Smooth muscle cell (in vitro differentiated cells): Measurements from ENCODE around the gene RAPGEF5. TPM values are rescaled to one million over a fixed set of nuclear protein-coding genes. Genes with fewer than 3 reads are reported as not detected.

Experiments
- DNase-seq: peaks from one replicate; lab custom pipeline; 2025; ENCODE audit not compliant: unreplicated experiment; lab: John Stamatoyannopoulos, UW
- H2AFZ ChIP-seq: fragments of 200-600 bp; sonication (generic); 2 replicates; pipeline ENCODE4 v1.6.0; 2016; ENCODE audit warnings: antibody characterized with exemption, low read depth, mild to moderate bottlenecking
- H3F3A ChIP-seq: fragments of 200-600 bp; sonication (generic); 2 replicates; pipeline ENCODE4 v1.6.0; 2017; ENCODE audit warnings: antibody characterized with exemption, low read depth
- H3K27ac ChIP-seq: fragments of 200-600 bp; sonication (generic); 2 replicates; pipeline ENCODE4 v1.5.1; 2016; ENCODE audit warnings: low read depth, mild to moderate bottlenecking
- H3K27me3 ChIP-seq: fragments of 200-600 bp; sonication (generic); 2 replicates; pipeline ENCODE4 v1.6.1; 2016; ENCODE audit warnings: low read depth, mild to moderate bottlenecking
- H3K36me3 ChIP-seq: fragments of 200-600 bp; sonication (generic); 2 replicates; pipeline ENCODE4 v1.5.1; 2016; ENCODE audit warnings: low read depth
- H3K4me1 ChIP-seq: fragments of 200-600 bp; sonication (generic); 2 replicates; pipeline ENCODE4 v1.5.1; 2016; ENCODE audit warnings: low read depth
- H3K4me2 ChIP-seq: fragments of 200-600 bp; sonication (generic); 2 replicates; pipeline ENCODE4 v1.6.0; 2016; ENCODE audit warnings: mild to moderate bottlenecking
- H3K4me3 ChIP-seq: fragments of 200-600 bp; sonication (generic); 2 replicates; pipeline ENCODE4 v1.5.1; 2016; ENCODE audit warnings: mild to moderate bottlenecking
- H3K79me2 ChIP-seq: fragments of 200-600 bp; sonication (generic); 2 replicates; pipeline ENCODE4 v1.6.0; 2016; ENCODE audit warnings: low read depth, mild to moderate bottlenecking
- H3K9ac ChIP-seq: fragments of 200-600 bp; sonication (generic); 2 replicates; pipeline ENCODE4 v1.6.0; 2016; ENCODE audit warnings: low read depth
- H3K9me3 ChIP-seq: fragments of 200-600 bp; sonication (generic); replicated peaks from 2 replicates; pipeline ENCODE4 v1.5.1; 2016; ENCODE audit warnings: low read depth
- H4K20me1 ChIP-seq: fragments of 200-600 bp; sonication (generic); 2 replicates; pipeline ENCODE4 v1.6.0; 2016; ENCODE audit warnings: low read depth
- WGBS: methylation state at CpG from one replicate; pipeline ENCODE4 v1.1.7; 2016; ENCODE audit warnings: low lambda C conversion rate; 5-methylcytosine and 5-hydroxymethylcytosine counted together
- polyA plus RNA-seq: library from polyadenylated mRNA; unstranded; fragments of >200 nt; fragmentation: Nextera tagmentation; extraction: Ambion mirVana; gene quantifications from 2 replicates; pipeline ENCODE4 v1.2.1, GENCODE V29; 2016
- total RNA-seq: library from RNA; depleted of rRNA; stranded (reverse); fragments of >200 nt; gene quantifications from 2 replicates; pipeline ENCODE4 v1.2.3, GENCODE V29; 2014
- TF ChIP-seq, protein P1 (sequence below): fragments of 200-600 bp; sonication (generic); IDR thresholded peaks from 2 replicates; pipeline ENCODE4 v1.5.1; 2017; ENCODE audit warnings: borderline replicate concordance, mild to moderate bottlenecking, antibody characterized with exemption; ENCODE audit not compliant: insufficient read depth, poor library complexity, severe bottlenecking

RAPGEF5 gene
- total and polyA plus RNA-seq, 2 experiments from 2014 or later = 11.4 TPM; not detected in 1

DNA sequence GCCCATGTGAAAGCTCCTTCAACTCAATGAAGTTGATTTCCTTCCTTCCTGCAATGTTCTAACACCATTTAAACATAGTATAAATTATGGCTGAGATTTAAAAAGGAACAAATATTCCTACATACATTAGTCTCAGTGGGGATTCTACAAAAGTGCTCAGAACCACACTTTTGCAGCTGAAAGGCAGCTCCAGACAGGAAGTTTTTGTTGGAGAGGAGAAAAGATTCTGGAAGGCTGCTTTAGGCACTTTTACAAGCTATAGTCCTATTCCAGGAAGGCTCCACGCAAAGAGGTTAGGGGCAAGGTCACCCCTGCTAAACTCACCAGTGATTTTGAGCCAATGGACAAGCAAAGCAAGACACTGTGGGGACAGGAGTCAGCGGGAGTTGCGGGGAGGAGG is 232.0 kb downstream of the RAPGEF5 start:
- WGBS = 80% methylated on average over 3 of the region's 3 CpGs
- Histone ChIP-seq H3K79me2 (no peaks in the 10 kb centered on the region), H3F3A (no peaks in the 10 kb centered on the region), H3K36me3 (no peaks in the 10 kb centered on the region), H3K9me3 (no peaks in the 10 kb centered on the region), H4K20me1 (no peaks in the 10 kb centered on the region), H3K4me2 (no peak overlapping the region), H3K27ac (no peak overlapping the region), H3K9ac (no peak overlapping the region), H3K27me3 (no peaks in the 10 kb centered on the region), H2AFZ (no peak overlapping the region), H3K4me1 (peaks cover 7% of the 10 kb centered on the region), H3K4me3 (no peak overlapping the region)
- DNase-seq = no peak
- TF ChIP-seq, protein P1, sequence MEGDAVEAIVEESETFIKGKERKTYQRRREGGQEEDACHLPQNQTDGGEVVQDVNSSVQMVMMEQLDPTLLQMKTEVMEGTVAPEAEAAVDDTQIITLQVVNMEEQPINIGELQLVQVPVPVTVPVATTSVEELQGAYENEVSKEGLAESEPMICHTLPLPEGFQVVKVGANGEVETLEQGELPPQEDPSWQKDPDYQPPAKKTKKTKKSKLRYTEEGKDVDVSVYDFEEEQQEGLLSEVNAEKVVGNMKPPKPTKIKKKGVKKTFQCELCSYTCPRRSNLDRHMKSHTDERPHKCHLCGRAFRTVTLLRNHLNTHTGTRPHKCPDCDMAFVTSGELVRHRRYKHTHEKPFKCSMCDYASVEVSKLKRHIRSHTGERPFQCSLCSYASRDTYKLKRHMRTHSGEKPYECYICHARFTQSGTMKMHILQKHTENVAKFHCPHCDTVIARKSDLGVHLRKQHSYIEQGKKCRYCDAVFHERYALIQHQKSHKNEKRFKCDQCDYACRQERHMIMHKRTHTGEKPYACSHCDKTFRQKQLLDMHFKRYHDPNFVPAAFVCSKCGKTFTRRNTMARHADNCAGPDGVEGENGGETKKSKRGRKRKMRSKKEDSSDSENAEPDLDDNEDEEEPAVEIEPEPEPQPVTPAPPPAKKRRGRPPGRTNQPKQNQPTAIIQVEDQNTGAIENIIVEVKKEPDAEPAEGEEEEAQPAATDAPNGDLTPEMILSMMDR = no peak

DNA sequence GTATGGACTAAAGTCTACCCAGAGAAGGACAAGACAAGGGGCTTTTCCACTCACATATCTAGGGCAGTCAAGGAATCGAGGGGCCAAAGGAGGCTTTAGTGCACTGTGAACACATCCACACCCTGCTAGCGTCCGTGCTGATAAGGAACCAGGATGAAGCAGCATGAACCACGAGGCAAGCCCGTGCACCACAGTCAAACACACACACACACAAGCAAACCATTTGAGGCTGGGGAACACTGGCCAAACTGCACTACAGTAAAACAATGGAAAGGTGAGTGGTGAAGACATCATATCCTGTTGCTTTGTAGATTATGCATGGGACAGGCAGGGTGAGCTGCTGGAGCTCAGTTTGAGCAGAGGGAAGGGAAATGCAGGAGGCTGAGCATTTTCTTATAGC is 233.8 kb downstream of the RAPGEF5 start:
- Histone ChIP-seq H3K27me3 (no peaks in the 10 kb centered on the region), H3K9ac (no peak overlapping the region), H3K27ac (no peak overlapping the region), H3K9me3 (no peaks in the 10 kb centered on the region), H3F3A (no peaks in the 10 kb centered on the region), H3K79me2 (no peaks in the 10 kb centered on the region), H3K4me3 (no peak overlapping the region), H3K36me3 (no peaks in the 10 kb centered on the region), H3K4me1 (no peaks in the 10 kb centered on the region), H2AFZ (no peak overlapping the region), H3K4me2 (no peak overlapping the region), H4K20me1 (no peaks in the 10 kb centered on the region)
- 57% methylated on average over 5 of the region's 5 CpGs for WGBS
- TF ChIP-seq, protein P1 = no peak
- DNase-seq = no peak

DNA sequence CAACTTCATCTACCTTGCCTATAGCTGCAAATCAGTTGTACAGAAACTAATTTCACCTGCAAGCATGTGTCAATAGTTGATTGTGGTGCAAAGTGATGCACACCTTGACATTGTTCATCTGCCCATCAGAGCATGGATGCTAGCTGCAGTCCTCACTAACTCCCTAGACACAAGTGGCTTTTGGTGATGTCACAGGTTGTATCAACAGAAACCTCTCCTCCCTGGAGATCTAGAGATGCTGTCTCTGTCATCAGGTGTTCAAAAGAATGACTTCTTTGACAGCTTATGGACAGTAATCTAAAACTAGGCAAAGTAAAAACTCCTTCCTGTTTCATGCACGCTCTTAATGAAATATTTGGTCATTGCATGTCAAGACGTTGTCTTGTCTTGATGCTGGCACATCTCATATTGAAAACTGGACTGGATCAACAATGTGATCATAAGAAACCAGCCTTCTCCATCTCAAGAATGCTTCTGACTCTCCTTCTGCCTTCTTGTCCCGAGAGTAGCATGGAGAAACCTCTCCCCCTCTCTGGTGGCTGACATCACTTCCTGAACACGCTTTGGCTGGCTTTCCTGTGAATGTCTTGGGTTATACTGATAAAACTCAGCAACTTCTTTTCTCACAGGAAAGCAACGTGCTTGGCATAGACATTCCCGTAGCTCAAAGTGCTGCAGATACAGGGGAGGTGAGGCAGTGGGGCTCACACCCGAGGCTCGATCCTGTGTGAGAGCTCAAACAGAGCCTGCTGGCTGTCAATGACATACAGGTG is 235.1 kb downstream of the RAPGEF5 start:
- H3K79me2 ChIP-seq = no peaks in the 10 kb centered on the region
- no peak overlapping the region for H3K9ac ChIP-seq
- H2AFZ ChIP-seq = no peak overlapping the region
- no peak overlapping the region for H3K4me2 ChIP-seq
- TF ChIP-seq, protein P1 = no peak
- 64% methylated on average over 8 of the region's 8 CpGs for WGBS
- no peak overlapping the region for H3K4me3 ChIP-seq
- H3K36me3 ChIP-seq = no peaks in the 10 kb centered on the region
- no peak overlapping the region for H3K27ac ChIP-seq
- DNase-seq = no peak
- no peaks in the 10 kb centered on the region for H3F3A ChIP-seq
- no peaks in the 10 kb centered on the region for H3K27me3 ChIP-seq
- no peaks in the 10 kb centered on the region for H4K20me1 ChIP-seq
- no peaks in the 10 kb centered on the region for H3K4me1 ChIP-seq
- no peaks in the 10 kb centered on the region for H3K9me3 ChIP-seq
